ENCODE measurements around the gene SLCO3A1.

SLCO3A1 gene

DNA sequence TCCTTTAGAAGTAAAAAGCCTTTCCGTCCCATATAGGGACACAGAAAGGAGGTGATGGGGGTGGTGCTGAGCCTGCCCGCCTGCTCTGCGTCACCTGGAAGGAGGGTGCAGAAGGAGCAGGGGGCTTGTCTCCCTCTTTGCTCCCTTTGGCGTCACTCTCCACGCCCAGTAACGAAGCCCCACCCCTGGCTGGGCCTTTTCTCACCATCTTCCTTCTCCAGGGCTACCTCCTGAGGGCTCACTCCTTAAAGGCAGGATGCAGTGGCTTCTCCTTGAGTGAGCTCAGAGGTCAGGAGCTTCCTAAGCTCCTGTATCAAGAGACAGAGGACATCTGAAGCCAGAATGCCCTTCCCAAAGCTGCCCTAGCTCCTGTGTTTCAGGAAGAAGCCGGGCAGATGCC lies 31.5 kb downstream of the SLCO3A1 start:
- no peak for DNase-seq

- DNase-seq = no peak
Observed at GRCh38 chr15:91885714-91886270, 32.3 kb downstream of the SLCO3A1 start.

- no peak for DNase-seq
Observed at GRCh38 chr15:91886878-91887277, 33.4 kb downstream of the SLCO3A1 start.

DNA sequence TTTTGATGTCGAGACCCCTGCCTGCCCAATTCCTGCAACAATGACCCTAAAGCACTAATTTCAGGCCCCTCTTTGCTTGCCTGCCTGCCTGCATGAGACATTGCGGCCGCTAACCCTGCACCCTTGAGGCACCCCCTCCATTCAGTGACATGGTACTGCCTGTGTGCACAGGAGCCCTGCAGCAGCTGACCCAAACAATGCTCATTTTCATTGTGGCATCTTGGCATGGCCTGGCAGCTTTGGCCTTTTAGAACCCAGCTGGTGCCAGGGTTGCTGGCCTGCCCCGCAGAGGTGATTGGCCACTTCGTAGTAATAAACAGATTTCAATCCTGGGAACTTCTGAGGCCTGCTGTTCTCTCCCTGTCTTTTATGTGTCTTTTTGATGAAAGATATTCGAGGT lies 33.8 kb downstream of the SLCO3A1 start:
- no peak for DNase-seq

GRCh38 chr15:91887921-91888373 lies 34.4 kb downstream of the SLCO3A1 start:
- DNase-seq = no peak

- no peak for DNase-seq
Observed at GRCh38 chr15:91889111-91889815, 35.8 kb downstream of the SLCO3A1 start.

GRCh38 chr15:91890614-91891013 lies 37.1 kb downstream of the SLCO3A1 start:
- DNase-seq = no peak

DNA sequence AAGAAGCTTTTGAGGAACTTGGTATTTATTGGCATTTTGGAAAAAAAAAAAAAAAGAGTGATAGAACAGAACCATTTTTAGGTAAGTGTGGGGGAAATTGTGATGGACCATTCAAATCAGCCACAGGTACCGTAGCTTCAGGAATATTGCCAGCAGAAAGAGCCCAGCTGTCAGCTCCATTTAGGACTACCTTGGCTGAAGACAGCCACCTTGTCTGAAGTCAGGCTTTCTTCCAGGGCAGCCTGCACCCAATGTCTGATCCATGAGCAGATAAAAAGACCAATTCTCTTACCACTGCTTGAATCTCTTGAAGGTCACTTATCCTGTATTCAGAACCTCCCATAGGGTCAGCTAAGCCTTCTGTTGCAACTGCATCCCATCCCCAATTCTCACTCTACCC lies 37.6 kb downstream of the SLCO3A1 start:
- DNase-seq = no peak

DNA sequence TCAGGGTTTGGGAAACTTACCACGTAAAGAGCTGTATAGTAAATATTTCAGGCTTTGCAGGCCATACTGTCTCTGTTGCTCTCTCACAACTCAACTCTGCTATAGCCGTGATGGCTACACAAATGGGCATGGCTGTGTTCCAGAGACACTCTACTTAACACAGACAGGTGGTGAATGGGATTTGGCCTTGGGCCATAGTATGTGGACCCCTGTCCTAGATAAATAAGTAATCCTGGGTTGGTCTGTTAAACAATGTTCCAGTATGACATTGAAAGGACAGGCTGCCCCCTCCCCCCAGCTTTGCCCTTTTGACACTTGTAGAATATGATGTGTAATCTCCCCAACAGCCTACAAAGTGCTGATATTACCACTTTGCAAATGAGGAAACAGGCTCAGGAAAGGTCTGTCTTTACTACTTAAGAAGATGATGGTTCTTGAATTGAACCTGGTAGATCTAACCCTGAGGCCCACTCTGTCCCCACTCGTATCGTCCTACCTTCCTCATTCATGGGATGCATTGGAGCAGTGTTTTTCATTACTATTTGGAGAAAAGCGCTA lies 38.4 kb downstream of the SLCO3A1 start:
- no peak for DNase-seq

- no peak for DNase-seq
Observed at GRCh38 chr15:91892436-91892835, 38.9 kb downstream of the SLCO3A1 start.

GRCh38 chr15:91894606-91895005 lies 41.1 kb downstream of the SLCO3A1 start:
- no peak for DNase-seq

DNA sequence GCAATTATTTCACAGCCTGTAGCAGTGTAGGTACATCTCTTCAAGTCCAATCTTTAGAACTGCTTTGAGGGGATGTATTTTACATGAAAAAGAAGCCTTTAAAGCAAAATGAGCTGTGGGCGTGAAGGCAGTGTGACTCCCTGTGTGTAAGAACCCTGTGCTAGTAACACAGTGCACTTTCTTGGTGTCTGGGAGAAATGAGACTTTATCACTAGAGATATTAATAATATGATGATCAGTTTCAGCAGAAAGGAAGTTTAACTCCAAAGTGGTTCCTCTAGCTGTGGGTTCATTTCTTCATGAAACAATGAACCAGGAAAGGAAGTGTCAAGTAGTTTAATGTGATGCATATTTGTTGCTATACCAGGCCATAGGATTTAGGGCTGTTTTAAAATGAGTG lies 41.5 kb downstream of the SLCO3A1 start:
- DNase-seq = no peak

DNA sequence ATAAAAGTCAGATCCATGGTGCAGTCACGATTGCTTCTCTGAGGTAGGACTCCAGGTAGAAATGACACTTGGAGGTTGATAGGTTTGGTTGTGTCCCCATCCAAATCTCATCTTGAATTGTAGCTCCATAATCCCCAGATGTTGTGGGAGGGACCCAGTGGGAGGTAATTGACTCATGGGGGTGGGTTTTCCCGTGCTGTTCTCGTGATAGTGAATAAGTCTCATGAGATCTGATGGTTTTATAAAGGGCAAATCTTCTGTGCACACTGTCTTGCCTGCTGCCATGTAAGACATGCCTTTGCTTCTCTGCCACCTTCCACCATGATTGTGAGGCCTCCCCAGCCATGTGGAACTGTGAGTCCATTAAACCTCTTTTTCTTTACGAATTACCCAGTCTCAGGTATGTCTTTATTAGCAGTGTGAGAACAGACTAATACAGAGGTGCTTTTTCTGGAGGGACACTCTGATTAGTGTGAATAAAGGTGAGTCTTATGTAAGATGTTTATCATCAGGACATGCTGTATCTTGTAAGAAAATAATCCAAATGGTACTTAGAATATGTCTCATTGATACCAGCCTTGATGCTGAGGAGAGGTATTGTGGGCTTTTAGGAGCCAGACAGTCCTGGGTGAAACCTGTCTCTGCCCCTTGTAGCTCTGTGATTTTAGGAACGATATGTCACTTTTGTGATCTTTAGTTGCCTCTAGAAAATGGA lies 43.0 kb downstream of the SLCO3A1 start:
- DNase-seq = no peak

DNA sequence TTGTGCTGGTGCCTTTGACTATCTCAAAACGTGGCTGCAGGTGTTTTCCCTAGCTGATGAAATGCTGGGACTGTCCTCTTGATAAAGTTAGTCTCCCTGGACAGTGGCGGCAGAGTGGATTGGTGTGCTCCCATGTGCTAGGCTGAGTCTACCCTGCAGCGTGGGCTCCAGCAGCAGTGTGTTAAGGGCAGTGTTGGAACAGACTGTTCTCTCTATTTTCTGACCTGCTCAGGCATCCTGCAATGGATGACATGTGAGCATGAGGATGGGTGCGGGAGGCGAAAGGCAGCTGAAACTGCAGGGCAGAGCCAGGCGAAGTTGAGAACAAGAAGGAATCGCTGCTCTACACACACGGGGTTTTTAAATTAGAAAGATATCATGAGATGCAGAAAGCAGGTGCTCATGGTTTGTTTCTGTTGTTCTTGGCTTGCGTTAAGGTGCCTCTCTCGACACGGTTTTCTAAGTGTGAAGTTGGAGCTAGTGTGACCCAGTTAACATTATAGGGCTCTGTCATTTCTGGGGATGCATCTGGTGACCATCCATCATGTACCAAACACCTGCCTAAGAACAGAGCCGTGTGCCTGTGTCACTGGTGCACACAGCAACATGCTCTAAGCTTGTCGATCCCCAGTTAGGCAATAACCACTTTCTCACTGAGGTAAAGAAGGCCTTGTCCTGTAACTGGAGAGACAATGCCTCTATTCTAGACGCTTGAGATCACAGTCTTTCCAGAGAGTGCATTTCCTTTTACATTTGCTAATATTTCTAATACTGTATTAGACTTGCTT lies 44.3 kb downstream of the SLCO3A1 start:
- no peak for DNase-seq

DNA sequence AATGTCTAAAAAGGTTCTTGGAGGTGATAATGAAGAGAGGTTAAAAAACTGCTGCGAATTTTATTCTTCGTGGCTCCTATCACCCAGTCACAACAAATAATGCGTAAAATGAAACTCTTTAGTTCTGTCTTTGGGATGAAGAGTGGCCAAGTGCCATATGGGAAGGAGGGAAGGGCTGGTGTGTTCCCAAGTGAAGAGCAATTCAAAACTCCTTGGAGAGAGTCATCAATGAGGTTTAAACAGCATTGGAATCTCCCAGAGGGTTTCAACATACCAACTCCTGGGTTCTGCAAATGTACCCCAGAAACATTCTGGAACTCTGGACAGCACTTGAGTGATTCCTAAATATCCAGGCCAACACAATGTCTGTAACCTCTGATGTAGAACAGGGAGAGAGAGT lies 45.3 kb downstream of the SLCO3A1 start:
- DNase-seq = no peak

DNA sequence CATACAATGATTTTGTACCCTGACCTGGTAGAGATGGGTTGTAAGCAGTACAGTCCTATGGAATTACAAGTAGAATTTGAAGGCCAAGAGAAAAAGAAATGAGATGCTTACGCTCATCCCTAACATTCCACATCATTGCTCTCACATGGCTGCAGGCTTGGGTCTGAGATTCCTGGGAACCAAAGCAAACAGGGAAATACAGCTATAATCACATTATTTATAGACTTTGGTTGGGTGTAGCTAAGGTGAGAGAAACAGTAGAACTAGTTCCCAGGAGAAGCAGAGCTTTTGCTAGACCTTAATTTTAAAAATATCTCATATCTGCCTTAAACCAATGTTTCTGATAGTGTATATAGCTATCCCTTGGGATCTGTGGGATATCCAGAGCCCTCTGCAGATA lies 51.4 kb downstream of the SLCO3A1 start:
- no peak for DNase-seq

- no peak for DNase-seq
Observed at GRCh38 chr15:91908391-91908790, 54.9 kb downstream of the SLCO3A1 start.

- no peak for DNase-seq
Observed at GRCh38 chr15:91909111-91909510, 55.6 kb downstream of the SLCO3A1 start.

DNA sequence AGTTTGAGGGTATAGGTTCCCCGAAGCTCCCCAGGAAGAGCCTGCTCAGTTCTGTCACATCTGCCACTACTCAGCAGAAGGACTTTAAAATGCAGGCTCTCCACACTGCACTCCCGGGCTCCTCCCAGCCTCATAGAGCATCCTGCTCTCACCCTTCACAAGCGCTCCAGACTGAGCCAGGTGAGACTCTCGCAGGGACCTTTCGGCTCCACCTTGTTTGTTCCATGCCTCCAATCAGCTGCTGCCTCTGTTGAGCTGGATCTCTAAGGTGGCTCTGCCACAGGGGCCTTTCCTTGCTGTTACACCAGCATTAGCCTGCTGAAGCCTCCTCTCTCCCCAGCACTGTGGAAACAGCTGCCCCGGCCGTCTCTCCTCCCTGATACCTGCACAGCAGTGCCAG lies 56.1 kb downstream of the SLCO3A1 start:
- no peak for DNase-seq

DNA sequence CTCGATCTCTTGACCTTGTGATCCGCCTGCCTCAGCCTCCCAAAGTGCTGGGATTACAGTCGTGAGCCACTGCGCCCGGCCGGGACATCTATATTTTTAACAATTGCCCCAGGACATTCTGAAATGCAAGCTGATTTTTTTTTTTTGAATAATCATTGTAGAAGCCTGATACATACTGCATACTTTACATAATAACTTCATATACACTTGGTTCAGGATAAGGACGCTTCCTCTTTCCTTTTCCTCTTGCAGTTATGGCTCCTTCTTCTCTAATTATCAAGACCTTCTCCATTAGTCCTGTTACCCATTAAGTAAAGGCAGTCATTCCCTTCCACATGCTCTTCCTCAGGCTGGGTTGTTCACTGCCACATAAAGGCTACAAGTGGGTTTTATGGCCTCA lies 58.3 kb downstream of the SLCO3A1 start:
- DNase-seq = peak in 1 of 2 experiments; percentile 5

GRCh38 chr15:91912336-91912735 lies 58.8 kb downstream of the SLCO3A1 start:
- DNase-seq = no peak

DNA sequence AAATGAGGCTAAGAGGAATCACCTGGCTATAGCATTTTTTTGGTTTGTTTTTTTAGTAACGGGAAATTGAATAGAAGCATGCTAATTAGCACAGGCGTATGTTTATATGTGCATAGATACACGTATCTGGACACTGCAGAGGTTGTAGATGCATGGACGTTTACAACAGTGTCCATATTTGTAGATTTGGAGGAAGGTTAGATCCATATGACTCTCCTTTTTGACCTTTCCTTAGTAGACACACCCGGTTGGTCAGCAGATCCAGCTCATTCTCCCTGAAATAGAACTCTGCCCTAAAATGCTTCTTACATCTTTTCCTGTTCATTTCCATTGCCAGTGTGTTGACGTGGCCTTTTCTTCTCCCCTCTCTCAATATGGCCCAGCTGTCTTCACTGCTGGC lies 60.1 kb downstream of the SLCO3A1 start:
- no peak for DNase-seq

GRCh38 chr15:91915576-91915975 lies 62.1 kb downstream of the SLCO3A1 start:
- DNase-seq = no peak
